HG03025 (cell line): ENCODE measurements around the gene ARMC8.

ENCODE experiments used
- ATAC-seq: cut with Tn5 transposase; IDR thresholded peaks from one replicate; pipeline ENCODE4 v1.9.1; 2021; ENCODE audit warnings: mild to moderate bottlenecking, moderate library complexity; ENCODE audit not compliant: unreplicated experiment, low FRiP score

Gene ARMC8

DNA sequence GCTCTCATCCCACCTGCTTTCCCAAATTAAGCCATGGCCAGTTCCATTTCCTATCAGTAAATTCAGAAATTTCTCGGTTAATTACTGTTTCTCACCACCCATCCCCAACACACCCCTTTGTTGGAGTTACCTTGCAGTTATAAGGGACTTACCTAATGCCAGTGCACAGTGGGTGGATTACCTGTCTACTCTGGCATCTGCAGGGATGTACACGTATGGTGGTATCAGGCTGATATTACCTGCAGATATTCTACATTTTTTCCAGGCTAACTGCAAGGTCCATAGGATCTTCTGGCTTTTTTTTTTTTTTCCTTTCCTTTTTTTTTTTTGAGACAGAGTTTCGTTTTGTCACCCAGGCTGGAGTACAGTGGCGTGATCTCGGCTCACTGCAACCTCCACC lies 153.4 kb downstream of the ARMC8 start:
- ATAC-seq: no peak

DNA sequence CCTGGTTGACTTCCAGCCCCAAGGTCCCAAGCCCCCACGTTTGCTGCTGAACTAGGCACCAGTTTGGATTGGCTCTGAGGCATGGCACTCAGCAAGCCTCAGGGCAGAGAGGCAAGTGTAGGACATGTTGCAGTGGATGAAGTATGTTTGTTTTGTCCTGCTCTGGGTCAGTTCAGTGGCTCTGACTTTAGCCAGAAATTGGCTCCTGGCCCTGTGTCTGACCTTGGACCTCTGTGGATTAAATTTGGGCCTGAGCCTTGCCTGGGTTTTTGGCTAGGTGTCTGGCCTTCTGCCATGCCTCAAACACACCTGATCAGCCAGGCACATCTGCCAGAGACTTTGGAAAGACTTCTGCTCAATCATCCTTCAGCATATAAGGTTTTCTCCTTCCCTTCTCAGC lies 157.7 kb downstream of the ARMC8 start:
- ATAC-seq: no peak
